ENCODE measurements around the gene LRRK1.
"Not testable (repeated sequence)": the region's sequence is repeated elsewhere in the genome, so short reads cannot be mapped to it uniquely, and the experiment has no call there.

The LRRK1 gene

GRCh38 chr15:101095796-101096406, 176.7 kb downstream of the LRRK1 start:
- POLR2A ChIA-PET = not testable (repeated sequence)
- CTCF ChIA-PET = interaction anchor here (3.4 kb wide), 1 partner anchor 9 kb away, joined by 9 read pairs; no protein-coding TSS in a partner anchor

GRCh38 chr15:101097111-101097510, 178.0 kb downstream of the LRRK1 start:
- Histone ChIP-seq H3K9me3 (ENCODE audit: control extremely low read depth in 1 of 5, control insufficient read depth in 4 of 5, insufficient read depth in 2 of 5, low read depth in 1 of 5, low read length in 4 of 5) (peaks cover 0 to 3% (median 0%) of the 10 kb centered on the region in 5 experiments), H3K4me3 (ENCODE audit: control insufficient read depth in 1 of 7, extremely low read depth in 1 of 7, insufficient read depth in 4 of 7, low read depth in 2 of 7, low read length in 6 of 7) (no peak overlapping the region), H3K27ac (ENCODE audit: insufficient read depth in 1 of 2, low read depth in 1 of 2, low read length in 2 of 2, poor library complexity in 1 of 2, severe bottlenecking in 2 of 2) (no peak overlapping the region), H3K4me1 (ENCODE audit: control extremely low read depth in 1 of 4, control insufficient read depth in 4 of 4, insufficient read depth in 4 of 4, low read length in 3 of 4) (peaks cover 0 to 2% (median 0%) of the 10 kb centered on the region in 4 experiments), H3K36me3 (ENCODE audit: control insufficient read depth in 4 of 4, insufficient read depth in 4 of 4, low read length in 3 of 4) (no peaks in the 10 kb centered on the region), H3K27me3 (replicated peaks in 2 of 5; ENCODE audit: control insufficient read depth in 4 of 5, insufficient read depth in 5 of 5, low read length in 4 of 5) (no peaks in the 10 kb centered on the region)
- 100% methylated on average over 12 of the region's 14 CpGs for WGBS (ENCODE audit: insufficient coverage)
- no peak for DNase-seq
- CTCF ChIA-PET = interaction anchor here (0.8 to 1.2 kb wide), 2 partner anchors 9 to 84 kb away, joined by 3 read pairs; no protein-coding TSS in a partner anchor
- POLR2A ChIA-PET = no interaction called here

More at GRCh38 chr15:101095796-101096406, 176.7 kb downstream of the LRRK1 start:
- WGBS (ENCODE audit: insufficient coverage) = no CpG with 5 or more reads among the region's 6 CpGs
- H3K4me3 ChIP-seq (ENCODE audit: control insufficient read depth in 1 of 7, extremely low read depth in 1 of 7, insufficient read depth in 4 of 7, low read depth in 2 of 7, low read length in 6 of 7); H3K27me3 ChIP-seq (replicated peaks in 2 of 5; ENCODE audit: control insufficient read depth in 4 of 5, insufficient read depth in 5 of 5, low read length in 4 of 5); DNase-seq; H3K36me3 ChIP-seq (ENCODE audit: control insufficient read depth in 4 of 4, insufficient read depth in 4 of 4, low read length in 3 of 4); H3K4me1 ChIP-seq (ENCODE audit: control extremely low read depth in 1 of 4, control insufficient read depth in 4 of 4, insufficient read depth in 4 of 4, low read length in 3 of 4); H3K27ac ChIP-seq (ENCODE audit: insufficient read depth in 1 of 2, low read depth in 1 of 2, low read length in 2 of 2, poor library complexity in 1 of 2, severe bottlenecking in 2 of 2); H3K9me3 ChIP-seq (ENCODE audit: control extremely low read depth in 1 of 5, control insufficient read depth in 4 of 5, insufficient read depth in 2 of 5, low read depth in 1 of 5, low read length in 4 of 5): not testable (repeated sequence)

GRCh38 chr15:101099183-101099582, 180.0 kb downstream of the LRRK1 start:
- no peak overlapping the region for H3K4me3 ChIP-seq (ENCODE audit: control insufficient read depth in 1 of 7, extremely low read depth in 1 of 7, insufficient read depth in 4 of 7, low read depth in 2 of 7, low read length in 6 of 7)
- peaks cover 0 to 3% (median 0%) of the 10 kb centered on the region in 5 experiments for H3K9me3 ChIP-seq (ENCODE audit: control extremely low read depth in 1 of 5, control insufficient read depth in 4 of 5, insufficient read depth in 2 of 5, low read depth in 1 of 5, low read length in 4 of 5)
- ChIA-PET CTCF (interaction anchor here (0.6 kb wide), 1 partner anchor 197 kb away, joined by 3 read pairs; no protein-coding TSS in a partner anchor), POLR2A (no interaction called here)
- no peak for DNase-seq
- WGBS (ENCODE audit: insufficient coverage) = 81% methylated on average over 8 of the region's 10 CpGs
- H3K36me3 ChIP-seq (ENCODE audit: control insufficient read depth in 4 of 4, insufficient read depth in 4 of 4, low read length in 3 of 4) = no peaks in the 10 kb centered on the region
- peaks cover 0 to 2% (median 0%) of the 10 kb centered on the region in 4 experiments for H3K4me1 ChIP-seq (ENCODE audit: control extremely low read depth in 1 of 4, control insufficient read depth in 4 of 4, insufficient read depth in 4 of 4, low read length in 3 of 4)
- H3K27me3 ChIP-seq (replicated peaks in 2 of 5; ENCODE audit: control insufficient read depth in 4 of 5, insufficient read depth in 5 of 5, low read length in 4 of 5) = no peaks in the 10 kb centered on the region
- no peak overlapping the region for H3K27ac ChIP-seq (ENCODE audit: insufficient read depth in 1 of 2, low read depth in 1 of 2, low read length in 2 of 2, poor library complexity in 1 of 2, severe bottlenecking in 2 of 2)

- Histone ChIP-seq H3K9me3 (ENCODE audit: control extremely low read depth in 1 of 5, control insufficient read depth in 4 of 5, insufficient read depth in 2 of 5, low read depth in 1 of 5, low read length in 4 of 5) (peaks cover 0 to 3% (median 0%) of the 10 kb centered on the region in 5 experiments), H3K27me3 (replicated peaks in 2 of 5; ENCODE audit: control insufficient read depth in 4 of 5, insufficient read depth in 5 of 5, low read length in 4 of 5) (no peaks in the 10 kb centered on the region), H3K4me1 (ENCODE audit: control extremely low read depth in 1 of 4, control insufficient read depth in 4 of 4, insufficient read depth in 4 of 4, low read length in 3 of 4) (peaks cover 0 to 2% (median 0%) of the 10 kb centered on the region in 4 experiments), H3K4me3 (ENCODE audit: control insufficient read depth in 1 of 7, extremely low read depth in 1 of 7, insufficient read depth in 4 of 7, low read depth in 2 of 7, low read length in 6 of 7) (no peak overlapping the region), H3K36me3 (ENCODE audit: control insufficient read depth in 4 of 4, insufficient read depth in 4 of 4, low read length in 3 of 4) (no peaks in the 10 kb centered on the region), H3K27ac (ENCODE audit: insufficient read depth in 1 of 2, low read depth in 1 of 2, low read length in 2 of 2, poor library complexity in 1 of 2, severe bottlenecking in 2 of 2) (no peak overlapping the region)
- no peak for DNase-seq
- 97% methylated on average over 14 of the region's 15 CpGs for WGBS (ENCODE audit: insufficient coverage)
- ChIA-PET POLR2A (no interaction called here), CTCF (interaction anchor here (0.8 to 3.4 kb wide), 13 partner anchors 7 to 158 kb away, joined by 3 to 22 read pairs (median 5); no protein-coding TSS in a partner anchor)
Measured at GRCh38 chr15:101100118-101100517, 181.0 kb downstream of the LRRK1 start.

- POLR2A ChIA-PET = no interaction called here
Measured at GRCh38 chr15:101100593-101101442, 181.7 kb downstream of the LRRK1 start.

GRCh38 chr15:101101676-101102075, 182.5 kb downstream of the LRRK1 start:
- Histone ChIP-seq H3K9me3 (ENCODE audit: control extremely low read depth in 1 of 5, control insufficient read depth in 4 of 5, insufficient read depth in 2 of 5, low read depth in 1 of 5, low read length in 4 of 5) (peaks cover 0 to 3% (median 0%) of the 10 kb centered on the region in 5 experiments), H3K27me3 (replicated peaks in 2 of 5; ENCODE audit: control insufficient read depth in 4 of 5, insufficient read depth in 5 of 5, low read length in 4 of 5) (no peaks in the 10 kb centered on the region), H3K4me3 (ENCODE audit: control insufficient read depth in 1 of 7, extremely low read depth in 1 of 7, insufficient read depth in 4 of 7, low read depth in 2 of 7, low read length in 6 of 7) (no peak overlapping the region), H3K36me3 (ENCODE audit: control insufficient read depth in 4 of 4, insufficient read depth in 4 of 4, low read length in 3 of 4) (no peaks in the 10 kb centered on the region), H3K4me1 (ENCODE audit: control extremely low read depth in 1 of 4, control insufficient read depth in 4 of 4, insufficient read depth in 4 of 4, low read length in 3 of 4) (peaks cover 0 to 2% (median 0%) of the 10 kb centered on the region in 4 experiments), H3K27ac (ENCODE audit: insufficient read depth in 1 of 2, low read depth in 1 of 2, low read length in 2 of 2, poor library complexity in 1 of 2, severe bottlenecking in 2 of 2) (no peak overlapping the region)
- ChIA-PET POLR2A (no interaction called here), CTCF (interaction anchor here (0.8 to 3.4 kb wide), 12 partner anchors 9 to 91 kb away, joined by 3 to 22 read pairs (median 7); no protein-coding TSS in a partner anchor)
- 100% methylated on average over 1 of the region's 3 CpGs for WGBS (ENCODE audit: insufficient coverage)
- DNase-seq = no peak

More at GRCh38 chr15:101100593-101101442, 181.7 kb downstream of the LRRK1 start:
- Histone ChIP-seq H3K27ac (ENCODE audit: insufficient read depth in 1 of 2, low read depth in 1 of 2, low read length in 2 of 2, poor library complexity in 1 of 2, severe bottlenecking in 2 of 2) (no peak overlapping the region), H3K36me3 (ENCODE audit: control insufficient read depth in 4 of 4, insufficient read depth in 4 of 4, low read length in 3 of 4) (no peaks in the 10 kb centered on the region), H3K4me1 (ENCODE audit: control extremely low read depth in 1 of 4, control insufficient read depth in 4 of 4, insufficient read depth in 4 of 4, low read length in 3 of 4) (peaks cover 0 to 2% (median 0%) of the 10 kb centered on the region in 4 experiments), H3K4me3 (ENCODE audit: control insufficient read depth in 1 of 7, extremely low read depth in 1 of 7, insufficient read depth in 4 of 7, low read depth in 2 of 7, low read length in 6 of 7) (no peak overlapping the region), H3K27me3 (replicated peaks in 2 of 5; ENCODE audit: control insufficient read depth in 4 of 5, insufficient read depth in 5 of 5, low read length in 4 of 5) (no peaks in the 10 kb centered on the region), H3K9me3 (ENCODE audit: control extremely low read depth in 1 of 5, control insufficient read depth in 4 of 5, insufficient read depth in 2 of 5, low read depth in 1 of 5, low read length in 4 of 5) (peaks cover 0 to 3% (median 0%) of the 10 kb centered on the region in 5 experiments)
- WGBS (ENCODE audit: insufficient coverage) = 96% methylated on average over 26 of the region's 29 CpGs
- no peak for DNase-seq
- CTCF ChIA-PET = interaction anchor here (0.8 to 3.4 kb wide), 19 partner anchors 8 to 157 kb away, joined by 3 to 22 read pairs (median 4); no protein-coding TSS in a partner anchor
